MG63 (cell line): ENCODE results near the gene DCTN2. TPM values are rescaled to one million over a fixed set of nuclear protein-coding genes. Genes with fewer than 3 reads are reported as not detected.

Experiments used
- DNase-seq: peaks from one replicate; pipeline ENCODE4 v3.0.0-alpha.2; 2020
- H3K27me3 ChIP-seq: fragments of 250-450 bp; sonication (Bioruptor Pico); 2 replicates; pipeline ENCODE4 v1.5.1; 2020; ENCODE audit warnings: mild to moderate bottlenecking, moderate library complexity
- H3K36me3 ChIP-seq: fragments of 250-450 bp; sonication (Bioruptor Pico); 2 replicates; pipeline ENCODE4 v1.5.1; 2020; ENCODE audit warnings: mild to moderate bottlenecking, moderate library complexity
- H3K4me3 ChIP-seq: fragments of 250-450 bp; sonication (Bioruptor Pico); 2 replicates; pipeline ENCODE4 v1.5.1; 2020; ENCODE audit warnings: mild to moderate bottlenecking, moderate library complexity
- H3K9me3 ChIP-seq: fragments of 250-450 bp; sonication (Bioruptor Pico); 2 replicates; pipeline ENCODE4 v1.5.1; 2020; ENCODE audit warnings: mild to moderate bottlenecking, moderate library complexity
- total RNA-seq: library from RNA; depleted of rRNA; stranded (reverse); fragments of >200 nt; shearing (Covaris generic); gene quantifications from 2 replicates; pipeline ENCODE4 v1.2.3, GENCODE V29; 2014; ENCODE audit warnings: low replicate concordance

The DCTN2 gene
- total RNA-seq, 1 experiment from 2014 or later, result 158 TPM

DNA sequence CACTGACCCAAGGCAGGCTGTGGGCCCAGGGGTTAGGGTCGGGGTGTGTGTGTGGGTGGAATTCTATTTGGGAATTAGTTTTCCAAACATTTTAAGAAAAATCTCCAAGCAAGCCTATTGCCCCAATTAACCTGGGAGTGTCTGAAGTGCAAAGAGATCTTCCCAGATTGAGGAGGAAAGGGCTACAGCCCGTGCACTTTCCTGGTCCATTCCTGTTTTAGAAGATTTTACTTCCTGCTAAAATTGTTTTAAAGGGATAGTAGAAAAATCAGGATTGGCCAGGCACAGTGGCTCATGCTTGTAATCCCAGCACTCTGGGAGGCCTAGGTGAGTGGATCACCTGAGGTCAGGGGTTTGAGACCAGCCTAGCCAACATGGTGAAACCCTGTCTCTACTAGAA is 5.3 kb downstream of the DCTN2 start:
- Histone ChIP-seq H3K36me3 (peaks cover 41% of the 10 kb centered on the region), H3K27me3 (no peaks in the 10 kb centered on the region), H3K4me3 (no peak overlapping the region), H3K9me3 (no peaks in the 10 kb centered on the region)
- DNase-seq, result no peak

GRCh38 chr12:57541001-57541400 is 6.0 kb downstream of the DCTN2 start:
- H3K27me3 ChIP-seq, result no peaks in the 10 kb centered on the region
- H3K9me3 ChIP-seq, result no peaks in the 10 kb centered on the region
- DNase-seq, result no peak
- no peak overlapping the region for H3K4me3 ChIP-seq
- H3K36me3 ChIP-seq, result peaks cover 40% of the 10 kb centered on the region

GRCh38 chr12:57539134-57539768 is 7.7 kb downstream of the DCTN2 start:
- H3K36me3 ChIP-seq, result peaks cover 39% of the 10 kb centered on the region
- DNase-seq, result no peak
- no peaks in the 10 kb centered on the region for H3K27me3 ChIP-seq
- no peaks in the 10 kb centered on the region for H3K9me3 ChIP-seq
- no peak overlapping the region for H3K4me3 ChIP-seq

DNA sequence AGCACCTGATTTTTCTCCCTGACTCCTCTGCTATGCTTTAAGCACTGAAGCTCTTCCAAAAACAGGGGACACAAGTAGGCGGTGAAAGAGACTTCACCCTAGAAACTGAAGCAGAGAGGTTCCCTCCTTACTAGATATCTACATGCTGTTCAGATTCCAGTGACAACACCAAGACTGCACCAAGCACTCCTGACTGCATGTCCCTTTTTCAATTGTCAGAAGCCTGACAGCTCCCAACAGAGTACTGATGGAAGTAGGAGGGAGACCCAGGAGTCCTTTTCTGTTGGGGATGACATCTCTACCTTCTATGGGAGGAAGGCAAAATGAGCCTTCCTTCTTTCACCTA is 10.4 kb downstream of the DCTN2 start:
- no peak for DNase-seq
- H3K9me3 ChIP-seq, result no peaks in the 10 kb centered on the region
- peaks cover 49% of the 10 kb centered on the region for H3K36me3 ChIP-seq
- no peaks in the 10 kb centered on the region for H3K27me3 ChIP-seq
- H3K4me3 ChIP-seq, result no peak overlapping the region

DNA sequence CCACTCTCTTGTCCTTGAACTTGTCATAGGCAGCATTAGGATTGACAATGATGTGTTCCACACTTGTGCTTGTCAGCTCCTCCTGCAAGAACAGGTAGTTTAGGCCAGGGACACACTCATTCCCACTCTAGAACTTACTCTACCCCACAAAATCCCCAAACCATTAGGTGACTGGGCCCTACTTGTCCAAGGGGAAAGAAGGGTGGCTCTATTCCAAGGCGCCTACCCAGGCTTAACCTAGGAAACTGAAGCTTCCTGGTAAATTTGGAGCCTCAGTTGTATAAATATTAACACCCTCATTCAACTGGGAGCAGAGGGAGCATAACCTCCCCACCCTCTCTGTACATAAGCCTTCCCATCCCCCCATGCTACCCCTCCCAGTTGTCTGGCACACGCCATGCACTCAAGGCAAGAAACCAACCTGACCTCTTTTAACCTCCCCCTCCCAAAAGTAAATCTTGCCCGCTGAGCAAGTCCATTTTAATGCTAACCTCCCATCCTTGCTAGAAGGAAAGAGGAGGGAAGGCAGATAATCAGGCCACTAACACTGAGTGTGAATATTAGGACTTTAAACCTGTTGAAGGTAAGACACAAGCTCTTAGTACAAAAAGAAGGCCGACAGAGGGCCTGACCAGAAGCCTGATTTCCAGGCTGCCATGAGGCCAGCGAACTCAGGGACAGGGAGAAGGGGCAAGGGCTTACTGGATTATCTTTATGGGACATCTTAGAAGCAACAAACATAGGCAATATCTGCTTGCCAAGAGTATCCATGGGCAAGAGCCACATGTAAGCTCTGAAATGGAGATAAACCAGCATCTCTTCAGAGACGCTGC is 11.0 kb downstream of the DCTN2 start:
- H3K9me3 ChIP-seq, result no peaks in the 10 kb centered on the region
- no peaks in the 10 kb centered on the region for H3K27me3 ChIP-seq
- no peak overlapping the region for H3K4me3 ChIP-seq
- H3K36me3 ChIP-seq, result peaks cover 51% of the 10 kb centered on the region
- DNase-seq, result no peak

DNA sequence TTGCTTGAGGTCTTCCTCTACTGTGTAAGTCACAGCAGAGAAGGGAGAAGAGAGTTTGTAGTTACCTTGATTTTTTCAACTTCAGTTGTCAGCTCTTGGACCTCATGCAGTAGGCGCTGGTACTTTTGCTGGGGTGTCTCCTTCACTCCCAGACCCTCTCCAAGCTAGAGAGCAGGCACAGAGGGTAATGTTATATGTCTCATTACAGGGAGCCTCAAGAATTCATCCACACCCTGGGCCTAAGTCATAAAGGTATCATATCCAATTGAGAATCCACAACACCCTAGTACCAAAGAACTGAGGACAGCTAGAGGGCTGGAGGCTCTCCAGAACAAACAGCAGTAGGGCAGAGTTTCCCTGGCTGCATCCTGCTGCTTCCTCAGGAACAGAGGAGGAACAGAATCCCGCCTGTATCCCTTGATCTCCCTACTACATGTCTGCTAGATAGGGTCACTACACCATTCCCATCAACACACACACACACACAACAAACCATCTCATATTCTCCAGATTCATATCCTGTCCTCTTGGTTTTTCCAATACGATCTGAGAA is 11.9 kb downstream of the DCTN2 start:
- Histone ChIP-seq H3K36me3 (peaks cover 54% of the 10 kb centered on the region), H3K4me3 (no peak overlapping the region), H3K27me3 (no peaks in the 10 kb centered on the region), H3K9me3 (no peaks in the 10 kb centered on the region)
- DNase-seq, result no peak

- H3K27me3 ChIP-seq, result no peaks in the 10 kb centered on the region
- no peaks in the 10 kb centered on the region for H3K9me3 ChIP-seq
- no peak overlapping the region for H3K4me3 ChIP-seq
- DNase-seq, result no peak
- H3K36me3 ChIP-seq, result peaks cover 56% of the 10 kb centered on the region
Measured at GRCh38 chr12:57534250-57534649, 12.7 kb downstream of the DCTN2 start.

DNA sequence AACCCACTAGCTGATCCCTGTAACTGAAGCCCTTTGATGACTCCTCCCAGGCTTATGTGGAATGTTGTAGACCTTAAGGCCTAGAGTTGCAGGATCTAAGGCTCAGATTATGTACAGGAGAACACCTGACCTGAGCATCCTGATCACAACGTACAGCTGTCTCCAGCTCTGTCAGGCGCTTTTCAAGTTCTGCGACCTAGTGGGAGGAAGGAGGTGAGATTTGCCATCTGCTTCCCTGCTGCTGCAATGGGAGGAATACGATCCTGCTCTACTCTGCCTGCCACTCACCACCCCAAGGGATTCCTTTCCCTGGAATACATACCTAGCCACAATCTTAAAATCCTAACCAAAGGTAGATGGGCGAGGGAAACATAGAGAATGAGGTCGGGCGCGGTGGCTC is 13.9 kb downstream of the DCTN2 start:
- Histone ChIP-seq H3K9me3 (no peaks in the 10 kb centered on the region), H3K4me3 (no peak overlapping the region), H3K36me3 (peaks cover 55% of the 10 kb centered on the region), H3K27me3 (no peaks in the 10 kb centered on the region)
- DNase-seq, result no peak

- no peaks in the 10 kb centered on the region for H3K9me3 ChIP-seq
- no peak for DNase-seq
- no peaks in the 10 kb centered on the region for H3K27me3 ChIP-seq
- H3K4me3 ChIP-seq, result no peak overlapping the region
- peaks cover 61% of the 10 kb centered on the region for H3K36me3 ChIP-seq
Measured at GRCh38 chr12:57531836-57532235, 15.2 kb downstream of the DCTN2 start.

DNA sequence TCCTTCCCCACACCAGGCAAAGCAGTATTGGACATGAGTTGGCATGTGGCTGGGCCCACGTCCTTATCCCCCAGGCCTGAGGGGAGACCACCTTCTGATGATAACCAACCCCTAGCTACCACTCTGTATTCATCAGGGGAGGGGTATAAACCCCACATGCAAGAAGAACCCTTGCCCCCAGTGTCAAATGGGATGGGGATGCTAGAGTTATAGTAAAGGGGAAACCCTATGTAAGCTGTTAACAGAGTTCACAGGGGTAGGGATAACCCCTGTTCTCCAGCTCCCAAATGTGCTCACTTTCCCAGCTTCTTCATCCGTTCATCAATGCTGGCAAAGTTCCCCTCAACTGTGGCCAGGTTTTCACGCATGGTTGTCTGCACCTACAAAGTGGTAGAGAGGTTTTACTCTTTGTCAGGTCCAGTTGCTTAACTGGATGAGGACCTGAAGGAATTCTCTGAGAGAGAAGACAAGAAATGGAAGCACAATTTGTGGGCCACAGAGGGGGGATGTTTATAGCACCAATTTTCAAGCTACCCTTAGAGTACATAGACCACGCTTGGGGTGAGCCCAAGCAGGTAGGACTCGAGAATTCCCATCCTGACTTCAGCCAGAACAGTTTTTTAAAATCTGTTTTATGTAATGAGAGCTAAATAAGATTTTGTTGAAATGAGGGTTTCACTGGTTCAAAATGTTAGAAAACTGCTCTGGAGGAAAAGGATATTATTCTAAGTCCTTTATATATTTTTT is 16.4 kb downstream of the DCTN2 start:
- H3K36me3 ChIP-seq, result peaks cover 69% of the 10 kb centered on the region

DNA sequence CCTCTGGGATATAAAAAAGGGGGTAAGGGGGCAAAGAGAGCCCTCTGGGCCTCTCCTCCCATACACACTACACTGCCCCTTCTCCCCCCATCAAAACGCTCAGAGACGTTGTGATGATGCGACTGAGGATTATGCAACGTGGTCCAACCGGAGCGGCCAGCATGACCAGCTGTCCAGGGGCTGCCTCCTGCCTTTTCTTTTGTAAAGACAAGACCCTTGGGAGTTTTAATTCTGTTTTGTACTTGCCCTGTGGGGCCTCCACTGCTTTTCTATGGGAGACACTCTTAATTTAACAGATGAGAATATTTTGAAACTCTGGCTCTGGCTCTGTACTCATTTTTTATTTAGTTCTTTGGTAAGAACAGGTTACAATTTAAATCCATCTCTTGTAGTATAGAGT is 17.2 kb downstream of the DCTN2 start:
- Histone ChIP-seq H3K27me3 (no peaks in the 10 kb centered on the region), H3K9me3 (no peaks in the 10 kb centered on the region), H3K4me3 (no peak overlapping the region), H3K36me3 (peaks cover 67% of the 10 kb centered on the region)
- DNase-seq, result no peak

More for the DNA sequence above, 16.4 kb downstream of the DCTN2 start:
- Histone ChIP-seq H3K4me3 (no peak overlapping the region), H3K9me3 (no peaks in the 10 kb centered on the region), H3K27me3 (no peaks in the 10 kb centered on the region)
- DNase-seq, result no peak

DNA sequence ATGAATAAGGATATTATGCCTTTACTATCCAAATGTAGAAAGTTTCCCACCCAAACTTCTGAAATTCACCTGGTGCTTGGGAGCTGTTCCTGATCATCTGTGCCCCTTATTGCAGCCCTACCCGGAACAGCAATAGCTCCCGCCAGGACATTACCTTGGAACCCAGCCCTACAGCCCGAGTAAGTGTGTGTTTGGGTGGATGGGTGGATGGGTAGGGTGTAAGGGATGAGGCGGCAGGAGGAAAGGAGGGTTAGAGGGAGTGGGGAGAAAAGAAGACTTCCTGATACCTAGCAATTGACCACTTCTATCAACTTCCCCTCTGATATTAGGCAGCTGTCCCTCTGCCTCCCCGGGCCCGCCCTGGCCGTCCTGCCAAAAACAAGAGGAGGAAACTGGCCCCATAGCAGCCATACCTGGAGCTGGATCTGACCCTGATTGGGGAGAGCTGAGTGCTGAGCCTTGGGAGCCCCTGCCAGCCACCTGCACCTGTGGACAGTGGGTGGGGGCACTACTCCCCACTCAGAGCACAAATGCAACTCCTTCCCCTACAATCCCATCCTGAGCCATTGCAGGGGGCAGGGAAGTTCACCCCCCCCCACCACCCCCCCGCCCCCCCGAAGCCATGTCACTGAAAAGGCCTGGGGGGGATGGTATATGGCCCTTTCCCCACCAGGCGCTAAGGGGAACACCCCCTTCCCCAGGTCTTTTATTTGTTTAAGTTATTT is 18.0 kb downstream of the DCTN2 start:
- H3K4me3 ChIP-seq, result no peak overlapping the region
- H3K9me3 ChIP-seq, result no peaks in the 10 kb centered on the region
- peaks cover 66% of the 10 kb centered on the region for H3K36me3 ChIP-seq
- no peaks in the 10 kb centered on the region for H3K27me3 ChIP-seq
- DNase-seq, result no peak

GRCh38 chr12:57528176-57528575 is 18.8 kb downstream of the DCTN2 start:
- H3K36me3 ChIP-seq, result peaks cover 67% of the 10 kb centered on the region
- no peak for DNase-seq
- H3K4me3 ChIP-seq, result no peak overlapping the region
- H3K27me3 ChIP-seq, result no peaks in the 10 kb centered on the region
- H3K9me3 ChIP-seq, result no peaks in the 10 kb centered on the region

DNA sequence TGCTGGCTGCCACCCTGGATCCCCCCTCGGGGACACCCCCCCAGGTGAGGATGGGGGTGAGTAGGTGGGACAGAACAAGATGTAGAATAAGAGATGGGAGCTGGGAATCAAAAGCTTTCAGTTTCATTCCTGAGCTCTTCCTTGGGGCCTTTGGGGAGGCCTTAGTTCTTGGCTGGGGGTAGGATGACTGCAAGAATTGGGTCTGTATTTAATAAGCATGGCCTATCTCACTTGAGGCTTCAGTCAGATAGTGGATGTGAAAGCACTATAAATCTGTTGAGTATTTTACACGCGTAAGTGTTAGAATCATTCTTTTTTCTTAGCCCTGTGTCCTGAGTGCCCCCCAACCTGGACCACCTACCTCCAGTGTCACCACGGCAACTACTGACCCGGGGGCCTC is 19.8 kb downstream of the DCTN2 start:
- H3K4me3 ChIP-seq, result no peak overlapping the region
- no peaks in the 10 kb centered on the region for H3K9me3 ChIP-seq
- no peak for DNase-seq
- H3K36me3 ChIP-seq, result peaks cover 59% of the 10 kb centered on the region
- no peaks in the 10 kb centered on the region for H3K27me3 ChIP-seq

DNA sequence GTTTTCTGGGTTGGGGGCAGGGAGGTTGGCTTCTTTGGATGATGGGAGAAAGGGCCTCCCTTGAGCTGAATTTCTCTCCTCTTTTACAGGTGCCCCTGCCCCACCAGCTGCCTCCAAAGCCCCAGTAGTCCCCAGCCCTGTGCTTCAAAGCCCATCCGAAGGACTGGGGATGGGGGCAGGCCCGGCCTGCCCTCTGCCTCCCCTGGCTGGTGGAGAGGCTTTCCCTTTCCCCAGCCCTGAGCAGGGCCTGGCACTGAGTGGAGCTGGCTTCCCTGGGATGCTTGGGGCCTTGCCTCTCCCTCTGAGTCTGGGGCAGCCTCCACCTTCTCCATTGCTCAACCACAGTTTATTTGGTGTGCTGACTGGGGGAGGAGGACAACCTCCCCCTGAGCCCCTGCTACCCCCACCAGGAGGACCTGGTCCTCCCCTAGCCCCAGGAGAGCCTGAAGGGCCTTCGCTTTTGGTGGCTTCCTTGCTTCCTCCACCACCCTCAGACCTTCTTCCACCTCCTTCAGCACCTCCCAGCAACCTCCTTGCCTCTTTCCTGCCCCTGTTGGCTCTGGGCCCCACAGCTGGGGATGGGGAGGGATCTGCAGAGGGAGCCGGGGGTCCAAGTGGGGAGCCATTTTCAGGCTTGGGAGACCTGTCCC is 20.4 kb downstream of the DCTN2 start:
- H3K27me3 ChIP-seq, result no peaks in the 10 kb centered on the region
- no peak overlapping the region for H3K4me3 ChIP-seq
- peaks cover 53% of the 10 kb centered on the region for H3K36me3 ChIP-seq
- no peaks in the 10 kb centered on the region for H3K9me3 ChIP-seq
- no peak for DNase-seq

DNA sequence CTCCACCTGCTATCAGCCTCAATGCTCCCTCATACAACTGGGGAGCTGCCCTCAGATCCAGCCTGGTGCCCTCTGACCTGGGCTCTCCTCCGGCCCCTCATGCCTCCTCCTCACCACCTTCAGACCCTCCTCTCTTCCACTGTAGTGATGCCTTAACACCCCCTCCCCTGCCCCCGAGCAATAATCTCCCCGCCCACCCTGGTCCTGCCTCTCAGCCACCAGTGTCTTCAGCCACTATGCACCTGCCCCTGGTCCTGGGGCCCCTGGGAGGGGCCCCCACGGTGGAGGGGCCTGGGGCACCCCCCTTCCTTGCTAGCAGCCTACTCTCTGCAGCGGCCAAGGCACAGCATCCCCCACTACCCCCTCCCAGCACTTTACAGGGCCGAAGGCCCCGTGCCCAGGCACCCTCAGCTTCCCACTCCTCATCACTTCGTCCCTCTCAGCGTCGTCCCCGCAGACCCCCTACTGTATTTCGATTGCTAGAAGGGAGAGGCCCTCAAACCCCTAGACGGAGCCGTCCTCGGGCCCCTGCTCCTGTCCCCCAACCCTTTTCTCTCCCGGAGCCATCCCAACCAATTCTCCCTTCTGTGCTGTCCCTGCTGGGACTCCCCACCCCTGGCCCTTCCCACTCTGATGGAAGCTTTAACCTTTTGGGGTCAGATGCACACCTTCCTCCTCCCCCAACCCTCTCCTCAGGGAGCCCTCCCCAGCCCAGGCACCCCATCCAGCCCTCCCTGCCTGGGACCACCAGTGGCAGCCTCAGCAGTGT is 21.2 kb downstream of the DCTN2 start:
- Histone ChIP-seq H3K9me3 (no peaks in the 10 kb centered on the region), H3K4me3 (no peak overlapping the region), H3K36me3 (peaks cover 50% of the 10 kb centered on the region), H3K27me3 (no peaks in the 10 kb centered on the region)
- no peak for DNase-seq
